ENCODE results near the gene ABCB6. TPM values are rescaled to one million over a fixed set of nuclear protein-coding genes. Genes with fewer than 3 reads are reported as not detected.
A peak's percentile ranks its signal among the peaks of the same experiment; 100 is the strongest.

ABCB6 gene
- total RNA-seq, 4 donors from 2014 or later, result 22.1 to 45.3 (median 31.6) TPM

DNA sequence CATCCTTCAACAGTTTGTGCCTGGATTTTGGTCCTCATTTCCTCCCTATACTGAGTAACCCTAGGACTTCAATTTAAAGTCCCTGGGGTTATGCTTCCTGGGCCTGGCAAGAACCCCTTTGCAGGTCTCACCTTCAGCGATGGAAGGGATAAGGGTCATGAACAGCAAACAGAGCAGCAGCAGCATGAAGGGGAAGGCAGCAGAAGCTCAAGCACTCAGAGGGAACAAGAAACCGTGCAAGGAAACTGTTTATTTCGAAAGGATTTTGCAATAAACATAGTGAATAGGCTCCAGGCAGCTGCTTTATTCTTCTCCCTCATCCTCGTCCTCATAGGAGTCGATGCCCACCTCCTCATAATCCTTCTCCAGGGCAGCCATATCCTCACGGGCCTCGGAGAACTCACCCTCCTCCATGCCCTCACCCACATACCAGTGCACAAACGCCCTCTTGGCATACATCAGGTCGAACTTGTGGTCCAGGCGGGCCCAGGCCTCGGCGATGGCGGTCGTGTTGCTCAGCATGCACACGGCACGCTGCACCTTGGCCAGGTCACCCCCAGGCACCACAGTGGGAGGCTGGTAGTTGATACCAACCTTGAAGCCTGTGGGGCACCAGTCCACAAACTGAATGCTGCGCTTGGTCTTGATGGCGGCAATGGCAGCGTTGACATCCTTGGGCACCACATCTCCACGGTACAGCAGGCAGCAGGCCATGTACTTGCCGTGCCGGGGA lies 31.5 kb upstream of the ABCB6 start:
- 37 to 38% methylated on average over 7 to 10 of the region's 22 CpGs for WGBS, 2 donors
- H3K4me3 ChIP-seq, result peak overlapping the region in 3 of 4 donors; percentile 20 to 45 (median 28)

DNA sequence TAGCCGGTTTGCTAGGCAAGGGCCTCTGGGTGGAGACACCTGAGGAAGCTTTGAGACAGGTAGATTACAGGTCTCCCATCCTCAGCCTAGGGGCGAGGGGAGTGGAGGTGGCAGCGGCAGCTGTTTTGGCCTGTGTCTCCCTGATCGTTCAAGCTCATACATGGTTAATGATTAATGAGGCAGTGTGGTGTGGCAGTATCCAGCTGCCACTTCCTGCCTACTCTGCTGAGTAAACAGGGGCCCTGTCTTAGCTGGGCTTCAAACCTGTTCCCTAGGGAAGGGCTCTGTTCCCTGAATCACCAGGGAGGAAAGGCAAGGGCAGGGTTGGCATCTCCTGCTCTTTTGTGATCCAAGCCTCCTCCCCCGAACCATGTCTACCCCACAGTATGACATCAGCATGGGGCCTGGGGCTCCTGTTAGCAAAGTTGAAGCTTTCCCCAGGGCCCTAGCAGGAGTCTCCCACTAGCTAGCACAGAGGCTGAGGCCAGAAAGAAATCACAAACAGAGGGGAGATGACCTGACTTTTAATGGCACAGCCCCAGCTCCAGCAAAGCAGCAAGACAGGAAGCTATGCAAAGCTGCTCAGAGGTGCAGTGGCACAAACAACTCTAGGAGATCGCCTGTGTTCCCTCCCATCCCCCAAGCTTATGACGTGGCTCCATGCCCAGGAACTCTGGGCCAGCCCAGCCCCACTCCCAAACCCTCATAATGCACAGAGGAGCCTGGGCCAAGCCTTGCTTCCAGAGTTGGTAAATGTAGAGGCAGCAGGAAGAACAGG lies 30.6 kb upstream of the ABCB6 start:
- no peaks in the 10 kb centered on the region for H3K9me3 ChIP-seq
- peaks cover 61 to 97% (median 74%) of the 10 kb centered on the region in 3 donors for H3K4me1 ChIP-seq
- peak overlapping the region; percentile 93 to 96 (median 95) for H3K27ac ChIP-seq
- H3K4me3 ChIP-seq, result peak overlapping the region in 3 of 4 donors; percentile 20 to 45 (median 28)
- intact Hi-C loops (cut with DNase I), result no loop called here
- H3K27me3 ChIP-seq, result no peaks in the 10 kb centered on the region
- TF ChIP-seq POLR2A (IDR thresholded peaks at IDR 0.05), result peak in 1 of 4 donors; percentile 60
- TF ChIP-seq, protein P1, sequence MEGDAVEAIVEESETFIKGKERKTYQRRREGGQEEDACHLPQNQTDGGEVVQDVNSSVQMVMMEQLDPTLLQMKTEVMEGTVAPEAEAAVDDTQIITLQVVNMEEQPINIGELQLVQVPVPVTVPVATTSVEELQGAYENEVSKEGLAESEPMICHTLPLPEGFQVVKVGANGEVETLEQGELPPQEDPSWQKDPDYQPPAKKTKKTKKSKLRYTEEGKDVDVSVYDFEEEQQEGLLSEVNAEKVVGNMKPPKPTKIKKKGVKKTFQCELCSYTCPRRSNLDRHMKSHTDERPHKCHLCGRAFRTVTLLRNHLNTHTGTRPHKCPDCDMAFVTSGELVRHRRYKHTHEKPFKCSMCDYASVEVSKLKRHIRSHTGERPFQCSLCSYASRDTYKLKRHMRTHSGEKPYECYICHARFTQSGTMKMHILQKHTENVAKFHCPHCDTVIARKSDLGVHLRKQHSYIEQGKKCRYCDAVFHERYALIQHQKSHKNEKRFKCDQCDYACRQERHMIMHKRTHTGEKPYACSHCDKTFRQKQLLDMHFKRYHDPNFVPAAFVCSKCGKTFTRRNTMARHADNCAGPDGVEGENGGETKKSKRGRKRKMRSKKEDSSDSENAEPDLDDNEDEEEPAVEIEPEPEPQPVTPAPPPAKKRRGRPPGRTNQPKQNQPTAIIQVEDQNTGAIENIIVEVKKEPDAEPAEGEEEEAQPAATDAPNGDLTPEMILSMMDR (IDR thresholded peaks at IDR 0.05), result no peak
- peaks cover 8 to 43% (median 11%) of the 10 kb centered on the region in 3 donors for H3K36me3 ChIP-seq
- 0 to 2% methylated on average over 3 to 7 of the region's 7 CpGs for WGBS, 2 donors
- DNase-seq, result no peak

More for the DNA sequence above, 31.5 kb upstream of the ABCB6 start:
- H3K27me3 ChIP-seq, result no peaks in the 10 kb centered on the region
- DNase-seq, result no peak
- H3K36me3 ChIP-seq, result peaks cover 8 to 43% (median 11%) of the 10 kb centered on the region in 3 donors
- no peaks in the 10 kb centered on the region for H3K9me3 ChIP-seq
- H3K27ac ChIP-seq, result peak overlapping the region; percentile 93 to 96 (median 95)
- TF ChIP-seq, protein P1 (IDR thresholded peaks at IDR 0.05), result no peak
- no peak for TF ChIP-seq POLR2A (IDR thresholded peaks at IDR 0.05)
- intact Hi-C loops (cut with DNase I), result no loop called here
- peaks cover 57 to 97% (median 76%) of the 10 kb centered on the region in 3 donors for H3K4me1 ChIP-seq

DNA sequence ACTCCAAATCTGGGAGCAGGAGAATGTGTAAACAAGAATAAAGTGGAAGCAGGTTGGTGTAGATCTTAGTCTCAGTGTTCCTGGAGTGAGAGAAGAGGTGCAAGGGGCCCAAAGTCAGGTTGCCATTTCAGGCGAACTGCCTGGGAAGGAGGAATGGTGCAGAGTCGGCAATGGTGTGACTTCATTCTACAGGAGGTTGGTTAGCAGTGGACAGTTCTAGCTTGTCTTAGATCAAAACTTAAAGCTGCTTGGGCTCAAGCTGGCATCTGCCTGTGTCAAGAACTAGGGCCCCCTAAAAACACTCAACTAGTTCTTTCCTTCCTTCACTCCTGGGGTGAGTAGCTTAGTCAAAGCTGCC lies 30.1 kb upstream of the ABCB6 start:
- no peaks in the 10 kb centered on the region for H3K27me3 ChIP-seq
- peak overlapping the region; percentile 93 to 96 (median 95) for H3K27ac ChIP-seq
- no peak for TF ChIP-seq POLR2A (IDR thresholded peaks at IDR 0.05)
- WGBS, 2 donors, result 59 to 63% methylated on average over 2 of the region's 2 CpGs
- peaks cover 8 to 43% (median 11%) of the 10 kb centered on the region in 3 donors for H3K36me3 ChIP-seq
- intact Hi-C loops (cut with DNase I), result no loop called here
- H3K4me1 ChIP-seq, result peaks cover 58 to 93% (median 72%) of the 10 kb centered on the region in 3 donors
- peak overlapping the region in 3 of 4 donors; percentile 20 to 45 (median 28) for H3K4me3 ChIP-seq
- DNase-seq, result no peak
- H3K9me3 ChIP-seq, result no peaks in the 10 kb centered on the region

DNA sequence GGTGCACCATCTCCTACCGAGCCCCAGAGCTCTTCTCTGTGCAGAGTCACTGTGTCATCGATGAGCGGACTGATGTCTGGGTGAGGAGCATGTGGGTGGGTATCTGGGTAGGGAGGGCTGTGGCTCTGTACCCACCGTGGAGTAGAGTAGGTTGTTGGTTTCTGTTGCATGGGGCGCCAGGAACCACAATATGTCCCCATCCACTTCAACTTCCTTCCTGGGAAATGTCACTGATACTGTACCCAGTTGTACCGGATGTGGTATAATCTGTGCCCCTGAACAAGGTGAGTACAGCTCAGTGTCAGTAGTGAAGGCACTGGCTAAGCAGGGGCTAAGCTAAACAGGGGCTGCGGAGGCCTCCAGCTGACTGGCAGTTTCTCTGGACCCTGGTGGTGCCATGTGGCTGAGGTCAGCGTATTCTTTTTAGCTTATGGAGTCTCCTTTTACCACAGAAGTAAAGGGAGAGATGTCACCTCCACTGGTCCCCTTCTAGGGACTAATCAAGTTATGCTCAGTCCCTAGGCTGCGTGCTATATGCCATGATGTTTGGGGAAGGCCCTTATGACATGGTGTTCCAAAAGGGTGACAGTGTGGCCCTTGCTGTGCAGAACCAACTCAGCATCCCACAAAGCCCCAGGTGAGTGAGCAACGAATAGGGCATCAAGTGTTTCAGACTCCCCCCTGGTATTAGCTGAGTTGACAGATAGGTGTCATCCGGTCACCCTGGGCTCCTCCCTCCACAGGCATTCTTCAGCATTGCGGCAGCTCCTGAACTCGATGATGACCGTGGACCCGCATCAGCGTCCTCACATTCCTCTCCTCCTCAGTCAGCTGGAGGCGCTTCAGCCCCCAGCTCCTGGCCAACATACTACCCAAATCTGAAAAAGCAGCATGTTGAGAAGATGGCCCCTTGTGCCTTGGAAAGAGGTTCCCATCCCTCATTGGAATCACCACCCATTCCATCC lies 29.2 kb upstream of the ABCB6 start:
- DNase-seq, result no peak
- Histone ChIP-seq H3K27ac (peak overlapping the region; percentile 93 to 96 (median 95)), H3K4me3 (peak overlapping the region in 3 of 4 donors; percentile 20 to 45 (median 28)), H3K4me1 (peaks cover 58 to 85% (median 72%) of the 10 kb centered on the region in 3 donors), H3K36me3 (peaks cover 8 to 43% (median 11%) of the 10 kb centered on the region in 3 donors), H3K9me3 (no peaks in the 10 kb centered on the region), H3K27me3 (no peaks in the 10 kb centered on the region)
- TF ChIP-seq POLR2A (IDR thresholded peaks at IDR 0.05), result peak in 2 of 4 donors; percentile 34 to 42
- TF ChIP-seq, protein P1 (IDR thresholded peaks at IDR 0.05), result no peak
- intact Hi-C loops (cut with DNase I), result no loop called here
- WGBS, 2 donors, result 75 to 81% methylated on average over 12 to 13 of the region's 17 CpGs

DNA sequence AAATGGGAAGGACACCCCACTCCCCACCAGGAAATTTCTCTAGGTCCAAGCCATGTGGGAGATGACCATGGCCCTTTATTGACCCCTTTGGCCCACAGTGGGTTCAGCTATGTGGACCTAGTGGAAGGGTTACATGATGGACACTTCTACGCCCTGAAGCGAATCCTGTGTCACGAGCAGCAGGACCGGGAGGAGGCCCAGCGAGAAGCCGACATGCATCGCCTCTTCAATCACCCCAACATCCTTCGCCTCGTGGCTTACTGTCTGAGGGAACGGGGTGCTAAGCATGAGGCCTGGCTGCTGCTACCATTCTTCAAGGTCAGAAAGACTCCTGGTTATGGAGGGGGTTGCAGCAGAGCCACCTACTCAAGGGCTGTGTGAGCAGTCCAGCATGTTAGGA lies 27.8 kb upstream of the ABCB6 start:
- Histone ChIP-seq H3K27ac (peak overlapping the region; percentile 93 to 96 (median 95)), H3K4me3 (no peak overlapping the region), H3K36me3 (peaks cover 8 to 41% (median 11%) of the 10 kb centered on the region in 3 donors), H3K27me3 (no peaks in the 10 kb centered on the region), H3K4me1 (peaks cover 49 to 71% (median 61%) of the 10 kb centered on the region in 3 donors), H3K9me3 (no peaks in the 10 kb centered on the region)
- TF ChIP-seq, protein P1 (IDR thresholded peaks at IDR 0.05), result no peak
- no peak for TF ChIP-seq POLR2A (IDR thresholded peaks at IDR 0.05)
- WGBS, 2 donors, result 93 to 94% methylated on average over 3 to 9 of the region's 10 CpGs
- intact Hi-C loops (cut with DNase I), result no loop called here
- DNase-seq, result no peak
